Caco-2 (cell line): ENCODE results near the gene ABCD2. TPM values are rescaled to one million over a fixed set of nuclear protein-coding genes. Genes with fewer than 3 reads are reported as not detected.
"Not testable (repeated sequence)": the region's sequence is repeated elsewhere in the genome, so short reads cannot be mapped to it uniquely, and the experiment has no call there.

Source experiments
- BruUV-seq: library from RNA; stranded (reverse); fragments of 400-500 nt; replicated peaks from 2 replicates; lab custom pipeline; 2021; lab: Mats Ljungman, UMichigan
- CTCF ChIA-PET: fragments of 300-600 bp; sonication (Branson Sonifier 250); formaldehyde crosslinking; loops from one replicate; lab custom pipeline; 2022; ENCODE audit warnings: antibody characterized with exemption; lab: Charles Lee
- POLR2A ChIA-PET: fragments of 300-600 bp; sonication (Branson Sonifier 250); formaldehyde crosslinking; loops from one replicate; lab custom pipeline; 2022; ENCODE audit warnings: antibody characterized with exemption; lab: Charles Lee
- DNase-seq, 2 experiments: peaks; one replicate each; pipeline versions ENCODE4 v3.0.0 to v3.0.0-alpha.2; 2020 to 2022
- H3K27me3 ChIP-seq: replicated peaks from 2 replicates; pipeline ENCODE4 v1.6.0; 2011; ENCODE audit warnings: low read length; ENCODE audit not compliant: control insufficient read depth, insufficient read depth
- H3K36me3 ChIP-seq: 2 replicates; pipeline ENCODE4 v1.5.1; 2011; ENCODE audit warnings: low read length; ENCODE audit not compliant: control insufficient read depth, insufficient read depth
- H3K4me1 ChIP-seq: fragments of 250-450 bp; sonication (Bioruptor Pico); 2 replicates; pipeline ENCODE4 v1.5.1; 2020; ENCODE audit warnings: mild to moderate bottlenecking
- H3K4me3 ChIP-seq: 2 replicates; pipeline ENCODE4 v1.5.1; 2011; ENCODE audit warnings: low read depth, mild to moderate bottlenecking, control low read depth, low read length
- H3K9me3 ChIP-seq: fragments of 250-450 bp; sonication (Bioruptor Pico); 2 replicates; pipeline ENCODE4 v1.5.1; 2020; ENCODE audit warnings: mild to moderate bottlenecking, moderate library complexity
- H3K27ac Mint-ChIP-seq: one replicate; pipeline ENCODE4 v1.8.0; 2022; ENCODE audit warnings: mixed read lengths; ENCODE audit not compliant: unreplicated experiment
- H3K27me3 Mint-ChIP-seq: one replicate; pipeline ENCODE4 v1.8.0; 2022; ENCODE audit warnings: mixed read lengths; ENCODE audit not compliant: insufficient read depth, unreplicated experiment
- H3K36me3 Mint-ChIP-seq: one replicate; pipeline ENCODE4 v1.8.0; 2022; ENCODE audit warnings: mild to moderate bottlenecking, mixed read lengths; ENCODE audit not compliant: insufficient read depth, unreplicated experiment
- H3K4me1 Mint-ChIP-seq: one replicate; pipeline ENCODE4 v1.8.0; 2022; ENCODE audit warnings: low read depth, mixed read lengths; ENCODE audit not compliant: unreplicated experiment
- H3K4me3 Mint-ChIP-seq: one replicate; pipeline ENCODE4 v1.8.0; 2022; ENCODE audit warnings: mild to moderate bottlenecking, moderate library complexity, mixed read lengths; ENCODE audit not compliant: unreplicated experiment
- H3K9me3 Mint-ChIP-seq: one replicate; pipeline ENCODE4 v1.8.0; 2022; ENCODE audit warnings: mixed read lengths; ENCODE audit not compliant: unreplicated experiment
- intact Hi-C: fragments of 100-400 bp; cut with micrococcal nuclease; formaldehyde crosslinking; loops from one replicate; pipeline ENCODE4 v1.10.0; 2022; ENCODE audit not compliant: unreplicated experiment
- total RNA-seq: library from RNA; stranded (reverse); gene quantifications from 2 replicates; pipeline ENCODE4 v1.2.3, GENCODE V29; 2022
- TF ChIP-seq, protein P1 (sequence below), 2 experiments: fragments of 200-600 bp in 1 of 2; IDR thresholded peaks; 1 replicate in 1 of 2; 2 replicates in 1 of 2; pipeline versions ENCODE4 v1.5.1 to v1.8.0; 2011 to 2022; ENCODE audit warnings: antibody characterized with exemption in 1 of 2, control low read depth in 1 of 2, inconsistent platforms in 1 of 2, low read depth in 1 of 2, low read length in 1 of 2, mild to moderate bottlenecking in 1 of 2, moderate library complexity in 1 of 2; ENCODE audit not compliant: insufficient read depth in 1 of 2, severe bottlenecking in 1 of 2, unreplicated experiment in 1 of 2

ABCD2 gene
- total RNA-seq, 1 experiment from 2014 or later = not detected

DNA sequence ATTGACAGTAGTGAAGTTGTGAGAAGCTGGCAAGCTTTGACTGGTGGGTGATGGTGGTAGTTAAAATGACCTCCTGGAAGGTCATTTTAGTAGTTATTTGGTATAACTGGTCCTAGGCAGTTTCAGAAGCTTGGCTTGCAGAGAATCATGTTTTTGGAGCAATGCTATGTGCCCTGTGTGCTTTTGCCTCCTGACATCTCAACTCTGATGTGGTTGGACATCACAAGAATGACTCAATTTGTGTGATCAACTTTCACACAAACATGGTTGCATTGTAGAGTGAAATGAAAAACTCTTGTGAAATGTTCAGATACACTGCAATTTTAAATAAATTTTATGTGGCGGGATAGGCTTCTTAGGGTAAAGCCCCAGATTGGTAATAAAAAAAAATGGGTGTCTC, 8.3 kb upstream of the ABCD2 start:
- Mint-ChIP-seq H3K36me3 (no peaks in the 10 kb centered on the region), H3K4me1 (no peaks in the 10 kb centered on the region), H3K27ac (no peak overlapping the region), H3K9me3 (no peaks in the 10 kb centered on the region), H3K4me3 (no peak overlapping the region), H3K27me3 (no peaks in the 10 kb centered on the region)
- CTCF ChIA-PET = no interaction called here
- Histone ChIP-seq H3K36me3 (no peaks in the 10 kb centered on the region), H3K4me3 (no peak overlapping the region), H3K9me3 (no peaks in the 10 kb centered on the region), H3K4me1 (no peaks in the 10 kb centered on the region), H3K27me3 (no peaks in the 10 kb centered on the region)
- no peak for DNase-seq
- TF ChIP-seq, protein P1, sequence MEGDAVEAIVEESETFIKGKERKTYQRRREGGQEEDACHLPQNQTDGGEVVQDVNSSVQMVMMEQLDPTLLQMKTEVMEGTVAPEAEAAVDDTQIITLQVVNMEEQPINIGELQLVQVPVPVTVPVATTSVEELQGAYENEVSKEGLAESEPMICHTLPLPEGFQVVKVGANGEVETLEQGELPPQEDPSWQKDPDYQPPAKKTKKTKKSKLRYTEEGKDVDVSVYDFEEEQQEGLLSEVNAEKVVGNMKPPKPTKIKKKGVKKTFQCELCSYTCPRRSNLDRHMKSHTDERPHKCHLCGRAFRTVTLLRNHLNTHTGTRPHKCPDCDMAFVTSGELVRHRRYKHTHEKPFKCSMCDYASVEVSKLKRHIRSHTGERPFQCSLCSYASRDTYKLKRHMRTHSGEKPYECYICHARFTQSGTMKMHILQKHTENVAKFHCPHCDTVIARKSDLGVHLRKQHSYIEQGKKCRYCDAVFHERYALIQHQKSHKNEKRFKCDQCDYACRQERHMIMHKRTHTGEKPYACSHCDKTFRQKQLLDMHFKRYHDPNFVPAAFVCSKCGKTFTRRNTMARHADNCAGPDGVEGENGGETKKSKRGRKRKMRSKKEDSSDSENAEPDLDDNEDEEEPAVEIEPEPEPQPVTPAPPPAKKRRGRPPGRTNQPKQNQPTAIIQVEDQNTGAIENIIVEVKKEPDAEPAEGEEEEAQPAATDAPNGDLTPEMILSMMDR (IDR thresholded peaks at IDR 0.05; ENCODE audit: insufficient read depth in 1 of 2, low read depth in 1 of 2, low read length in 1 of 2, severe bottlenecking in 1 of 2, unreplicated experiment in 1 of 2) = no peak
- intact Hi-C loops = no loop called here
- no TSS peak for BruUV-seq
- POLR2A ChIA-PET = no interaction called here

DNA sequence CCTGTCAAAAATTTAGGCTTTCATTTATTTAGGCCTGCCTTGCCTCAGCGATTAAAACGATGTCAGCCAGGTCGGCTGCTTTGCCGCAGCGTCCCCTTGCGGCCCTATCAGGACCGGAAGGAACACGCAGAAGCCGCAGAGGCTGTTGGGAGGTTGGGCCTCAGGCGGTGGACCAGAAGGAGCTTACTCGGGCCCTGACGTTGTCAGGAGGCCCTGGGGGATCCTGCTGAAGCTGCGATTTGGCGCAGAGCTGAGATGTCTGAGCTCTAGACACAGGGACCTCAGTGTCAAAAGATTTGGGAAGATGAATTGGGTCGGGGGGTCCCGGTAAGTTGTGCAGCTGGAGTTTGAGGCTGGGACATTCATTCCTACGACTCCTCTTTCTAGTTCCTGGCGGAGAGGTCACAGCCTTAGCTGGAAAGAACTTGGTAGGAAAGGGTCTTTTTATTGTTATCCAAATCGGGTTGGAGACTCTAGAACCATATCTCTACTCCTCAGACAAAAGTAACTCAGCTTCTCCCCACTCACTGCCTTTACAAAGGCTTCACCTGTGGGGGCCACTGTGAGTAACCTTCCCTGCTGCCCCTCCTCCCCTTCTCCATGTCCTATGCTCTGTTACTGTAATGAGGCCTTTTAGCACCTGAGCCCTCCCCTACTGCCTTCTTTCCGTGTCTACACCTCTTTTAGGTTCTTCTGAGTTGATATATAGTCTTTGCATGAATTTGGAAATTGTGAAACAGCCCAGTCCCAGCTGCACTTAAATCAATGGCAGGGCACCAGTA, 6.6 kb upstream of the ABCD2 start:
- no peaks in the 10 kb centered on the region for H3K36me3 ChIP-seq
- no peaks in the 10 kb centered on the region for H3K4me1 ChIP-seq
- BruUV-seq = no TSS peak
- no peaks in the 10 kb centered on the region for H3K4me1 Mint-ChIP-seq
- no peaks in the 10 kb centered on the region for H3K9me3 ChIP-seq
- no peaks in the 10 kb centered on the region for H3K27me3 Mint-ChIP-seq
- ChIA-PET POLR2A (no interaction called here), CTCF (no interaction called here)
- H3K9me3 Mint-ChIP-seq = no peaks in the 10 kb centered on the region
- no peaks in the 10 kb centered on the region for H3K27me3 ChIP-seq
- no peak overlapping the region for H3K4me3 ChIP-seq
- H3K27ac Mint-ChIP-seq = no peak overlapping the region
- TF ChIP-seq, protein P1 (IDR thresholded peaks at IDR 0.05; ENCODE audit: insufficient read depth in 1 of 2, low read depth in 1 of 2, low read length in 1 of 2, severe bottlenecking in 1 of 2, unreplicated experiment in 1 of 2) = no peak
- H3K4me3 Mint-ChIP-seq = no peak overlapping the region
- intact Hi-C loops = no loop called here
- no peak for DNase-seq
- no peaks in the 10 kb centered on the region for H3K36me3 Mint-ChIP-seq

GRCh38 chr12:39623919-39624318, 4.3 kb upstream of the ABCD2 start:
- TF ChIP-seq, protein P1 (IDR thresholded peaks at IDR 0.05; ENCODE audit: insufficient read depth in 1 of 2, low read depth in 1 of 2, low read length in 1 of 2, severe bottlenecking in 1 of 2, unreplicated experiment in 1 of 2) = no peak
- intact Hi-C loops = no loop called here

GRCh38 chr12:39623160-39623559, 3.6 kb upstream of the ABCD2 start:
- H3K4me3 ChIP-seq, CTCF ChIA-PET, BruUV-seq, H3K27me3 ChIP-seq, H3K4me1 Mint-ChIP-seq, H3K4me1 ChIP-seq, DNase-seq, H3K36me3 Mint-ChIP-seq, intact Hi-C loops, H3K36me3 ChIP-seq, H3K27me3 Mint-ChIP-seq, H3K9me3 ChIP-seq, H3K4me3 Mint-ChIP-seq, POLR2A ChIA-PET, H3K9me3 Mint-ChIP-seq, H3K27ac Mint-ChIP-seq: not testable (repeated sequence)

More at GRCh38 chr12:39623919-39624318, 4.3 kb upstream of the ABCD2 start:
- Histone ChIP-seq H3K4me3 (no peak overlapping the region), H3K27me3 (no peaks in the 10 kb centered on the region), H3K36me3 (no peaks in the 10 kb centered on the region), H3K4me1 (0 out of 2 replicates have a peak, but pooled peaks cover 3% of the 10 kb centered on the region), H3K9me3 (no peaks in the 10 kb centered on the region)
- DNase-seq = no peak
- ChIA-PET CTCF (no interaction called here), POLR2A (no interaction called here)
- Mint-ChIP-seq H3K27me3 (no peaks in the 10 kb centered on the region), H3K9me3 (no peaks in the 10 kb centered on the region), H3K27ac (no peak overlapping the region), H3K36me3 (no peaks in the 10 kb centered on the region), H3K4me3 (no peak overlapping the region), H3K4me1 (no peaks in the 10 kb centered on the region)
- BruUV-seq = no TSS peak
